HepG2 (cell line): Measurements from ENCODE around the gene DEUP1. TPM values are rescaled to one million over a fixed set of nuclear protein-coding genes. Genes with fewer than 3 reads are reported as not detected.

Source experiments
- DMTF1 ChIP-seq: sonication (generic); formaldehyde crosslinking; IDR thresholded peaks from 2 replicates; pipeline ENCODE4 v1.4.0; 2020; ENCODE audit warnings: mild to moderate bottlenecking, missing genetic modification reagents
- ELF1 ChIP-seq: sonication (generic); formaldehyde crosslinking; IDR thresholded peaks from 2 replicates; pipeline ENCODE4 v1.4.0; 2020; ENCODE audit warnings: missing genetic modification reagents
- EP300 ChIP-seq, 3 experiments: sonication (generic) in 1 of 3; formaldehyde crosslinking in 1 of 3; IDR thresholded peaks; 2 replicates each; pipeline versions ENCODE4 v1.5.1 to v1.6.1; 2011 to 2020; ENCODE audit warnings: low read depth in 2 of 3, low read length in 2 of 3, borderline replicate concordance in 1 of 3, improper control_type of control experiment in 1 of 3, mild to moderate bottlenecking in 1 of 3, missing genetic modification reagents in 1 of 3, moderate library complexity in 1 of 3
- FOSL2 ChIP-seq: sonication (generic); formaldehyde crosslinking; IDR thresholded peaks from 2 replicates; pipeline ENCODE4 v1.4.0; 2020; ENCODE audit warnings: missing genetic modification reagents
- HDAC1 ChIP-seq: sonication (generic); formaldehyde crosslinking; IDR thresholded peaks from 2 replicates; pipeline ENCODE4 v1.5.1; 2020; ENCODE audit warnings: mild to moderate bottlenecking, missing genetic modification reagents
- HMG20A ChIP-seq: IDR thresholded peaks from 2 replicates; pipeline ENCODE4 v1.6.1; 2016; ENCODE audit warnings: borderline replicate concordance
- HNF4A ChIP-seq: sonication (generic); formaldehyde crosslinking; IDR thresholded peaks from 2 replicates; pipeline ENCODE4 v1.4.0; 2020; ENCODE audit warnings: missing genetic modification reagents
- JARID2 ChIP-seq: sonication (generic); formaldehyde crosslinking; IDR thresholded peaks from 2 replicates; pipeline ENCODE4 v1.8.1; 2023; ENCODE audit warnings: missing genetic modification reagents, inconsistent platforms; ENCODE audit not compliant: insufficient replicate concordance
- JUN ChIP-seq: sonication (generic); formaldehyde crosslinking; IDR thresholded peaks from 2 replicates; pipeline ENCODE4 v1.4.0; 2020; ENCODE audit warnings: mild to moderate bottlenecking, missing genetic modification reagents
- JUND ChIP-seq: sonication (generic); formaldehyde crosslinking; IDR thresholded peaks from 2 replicates; pipeline ENCODE4 v1.8.0; 2022; ENCODE audit warnings: mild to moderate bottlenecking, missing genetic modification reagents
- MAFG ChIP-seq: sonication (generic); formaldehyde crosslinking; IDR thresholded peaks from 2 replicates; pipeline ENCODE4 v1.5.1; 2020; ENCODE audit warnings: mild to moderate bottlenecking, missing genetic modification reagents
- MAFK ChIP-seq, 2 experiments: IDR thresholded peaks in 1 of 2; conservative IDR thresholded peaks in 1 of 2; 2 replicates each; pipeline ENCODE4 v1.6.1; 2011; ENCODE audit warnings: improper control_type of control experiment in 2 of 2, low read length in 2 of 2
- NCOA2 ChIP-seq: sonication (generic); formaldehyde crosslinking; IDR thresholded peaks from 2 replicates; pipeline ENCODE4 v1.8.0; 2022; ENCODE audit warnings: inconsistent platforms
- SMARCC2 ChIP-seq: fragments of 450-650 bp; IDR thresholded peaks from 2 replicates; pipeline ENCODE4 v1.6.1; 2017; ENCODE audit warnings: antibody characterized with exemption, mild to moderate bottlenecking
- SYNCRIP ChIP-seq: fragments of 200-400 bp; formaldehyde crosslinking; IDR thresholded peaks from 2 replicates; pipeline ENCODE4 v1.6.1; 2018; ENCODE audit warnings: mild to moderate bottlenecking, low read depth, low read length; ENCODE audit not compliant: insufficient read depth
- TBX3 ChIP-seq: fragments of 450-650 bp; IDR thresholded peaks from 2 replicates; pipeline ENCODE4 v1.6.1; 2017; ENCODE audit warnings: antibody characterized with exemption, mild to moderate bottlenecking, inconsistent platforms, borderline replicate concordance
- TCF7 ChIP-seq: sonication (generic); IDR thresholded peaks from 2 replicates; pipeline ENCODE4 v1.6.1; 2016; ENCODE audit warnings: antibody characterized with exemption, low read depth
- ZBTB46 ChIP-seq: sonication (generic); formaldehyde crosslinking; IDR thresholded peaks from 2 replicates; pipeline ENCODE4 v1.4.0; 2020; ENCODE audit warnings: mild to moderate bottlenecking, missing genetic modification reagents, borderline replicate concordance
- ZNF10 ChIP-seq: sonication (generic); formaldehyde crosslinking; IDR thresholded peaks from 2 replicates; pipeline ENCODE4 v1.4.0; 2020; ENCODE audit warnings: mild to moderate bottlenecking, low read depth, missing genetic modification reagents, borderline replicate concordance
- ZNF317 ChIP-seq: sonication (generic); formaldehyde crosslinking; IDR thresholded peaks from 2 replicates; pipeline ENCODE4 v1.5.0; 2020; ENCODE audit warnings: mild to moderate bottlenecking, missing genetic modification reagents
- ZNF460 ChIP-seq: sonication (generic); formaldehyde crosslinking; IDR thresholded peaks from 2 replicates; pipeline ENCODE4 v1.5.1; 2020; ENCODE audit warnings: missing genetic modification reagents, mild to moderate bottlenecking, borderline replicate concordance
- ZNF556 ChIP-seq: sonication (generic); formaldehyde crosslinking; IDR thresholded peaks from 2 replicates; pipeline ENCODE4 v1.4.0; 2020; ENCODE audit warnings: mild to moderate bottlenecking, missing genetic modification reagents, borderline replicate concordance
- ZNF574 ChIP-seq: sonication (generic); formaldehyde crosslinking; IDR thresholded peaks from 2 replicates; pipeline ENCODE4 v1.4.0; 2020; ENCODE audit warnings: missing genetic modification reagents
- ZNF703 ChIP-seq: sonication (generic); formaldehyde crosslinking; IDR thresholded peaks from 2 replicates; pipeline ENCODE4 v1.5.1; 2020; ENCODE audit warnings: missing genetic modification reagents, mild to moderate bottlenecking, moderate library complexity, borderline replicate concordance
- ZNF790 ChIP-seq: sonication (generic); formaldehyde crosslinking; IDR thresholded peaks from 2 replicates; pipeline ENCODE4 v1.8.0; 2022; ENCODE audit warnings: missing genetic modification reagents, mild to moderate bottlenecking, borderline replicate concordance
- polyA plus RNA-seq, 8 experiments: library from polyadenylated mRNA; depleted of rRNA in 3 of 8; stranded (reverse) in 7 of 8; unstranded in 1 of 8; fragments of >200 nt; fragmentation: Illumina TruSeq in 4 of 8; extraction: Trizol in 4 of 8; gene quantifications; 2 replicates each; pipeline versions ENCODE4 v1.2.1 to v1.2.3, GENCODE V29; 2011 to 2016; ENCODE audit warnings: low read depth in 4 of 8, missing spikeins in 1 of 8, mixed read lengths in 1 of 8; ENCODE audit not compliant: insufficient read depth in 1 of 8
- total RNA-seq, 5 experiments: library from RNA; depleted of rRNA; stranded (reverse); fragments of >200 nt; fragmentation: Illumina TruSeq; extraction: Trizol; gene quantifications; 2 replicates each; pipeline ENCODE4 v1.2.3, GENCODE V29; 2016; ENCODE audit warnings: low read depth in 1 of 5

DEUP1 gene
- total and polyA plus RNA-seq, 2 of the 13 experiments (the other 11 are each of a cell fraction or from before 2014, with no cell fraction given), result not detected

- no peak for TF ChIP-seq SYNCRIP
- peak; percentile 92 for TF ChIP-seq TBX3
- peak; percentile 76 for TF ChIP-seq TCF7
- no peak for TF ChIP-seq ZBTB46 (CRISPR knock-in tag)
- TF ChIP-seq SMARCC2, result no peak
- peak; percentile 45; the same call in 1 of the 2 replicates for TF ChIP-seq ELF1 (CRISPR knock-in tag)
- TF ChIP-seq MAFK (conservative IDR thresholded peaks at IDR 0.05 in 1 of 2, IDR thresholded peaks at IDR 0.05 in 1 of 2; ENCODE audit: low read length in 2 of 2), result no peak
- no peak; the same call in 1 of the 2 replicates for TF ChIP-seq ZNF703 (CRISPR knock-in tag)
- peak; percentile 83 for TF ChIP-seq FOSL2
- TF ChIP-seq JUND (CRISPR knock-in tag), result peak; percentile 72
- TF ChIP-seq ZNF317, result peak; percentile 74; the same call in 1 of the 2 replicates
- peak; percentile 20; the same call in 1 of the 2 replicates for TF ChIP-seq ZNF460 (CRISPR knock-in tag)
- TF ChIP-seq NCOA2 (CRISPR knock-in tag), result peak; percentile 93
- TF ChIP-seq DMTF1 (CRISPR knock-in tag), result no peak
- no peak for TF ChIP-seq JARID2 (CRISPR knock-in tag)
- peak; percentile 95 for TF ChIP-seq HMG20A (CRISPR knock-in tag)
- TF ChIP-seq ZNF556 (CRISPR knock-in tag), result peak; percentile 80
- TF ChIP-seq ZNF574, result peak; percentile 86
- TF ChIP-seq EP300 (IDR thresholded peaks at IDR 0.05; ENCODE audit: low read depth in 2 of 2, low read length in 2 of 2), result peak; percentile 90 to 95; a peak in 3 of 4 replicates
- TF ChIP-seq EP300 (CRISPR knock-in tag; IDR thresholded peaks at IDR 0.05; ENCODE audit: borderline replicate concordance), result peak; percentile 94
- no peak for TF ChIP-seq MAFG (CRISPR knock-in tag)
- peak; percentile 97 for TF ChIP-seq HNF4A (CRISPR knock-in tag)
- TF ChIP-seq ZNF10, result no peak
- no peak for TF ChIP-seq ZNF790 (CRISPR knock-in tag)
- peak; percentile 51; the same call in 1 of the 2 replicates for TF ChIP-seq JUN (CRISPR knock-in tag)
- peak; percentile 96 for TF ChIP-seq HDAC1
Observed at GRCh38 chr11:93487032-93487483, 156.5 kb downstream of the DEUP1 start (continued).
